IMR-90 (cell line): ENCODE data around the gene ZMYND10. TPM values are rescaled to one million over a fixed set of nuclear protein-coding genes. Genes with fewer than 3 reads are reported as not detected.
A peak's percentile ranks its signal among the peaks of the same experiment; 100 is the strongest.

Experiments used
- ATAC-seq: fragments of 200-7000 bp; cut with Tn5 transposase; 2 replicates; pipeline ENCODE4 v1.9.1; 2020; ENCODE audit warnings: low read depth, mild to moderate bottlenecking, moderate library complexity
- BruUV-seq: library from RNA; stranded (reverse); fragments of 400-500 nt; replicated peaks from 2 replicates; lab custom pipeline; 2021; lab: Mats Ljungman, UMichigan
- CTCF ChIA-PET: fragments of 300-600 bp; formaldehyde crosslinking; extraction: SDS; loops from one replicate; lab custom pipeline; 2021; ENCODE audit warnings: antibody characterized with exemption; lab: Yijun Ruan, JAX
- POLR2A ChIA-PET: fragments of 300-600 bp; sonication (Branson Sonifier 250); formaldehyde crosslinking; loops from one replicate; lab custom pipeline; 2022; ENCODE audit warnings: antibody characterized with exemption; ENCODE audit not compliant: unreplicated experiment; lab: Charles Lee
- DNase-seq: peaks from one replicate; pipeline ENCODE4 v3.0.0; 2013
- H2AFZ ChIP-seq: replicated peaks from 2 replicates; pipeline ENCODE3; 2013; ENCODE audit warnings: low read length, mild to moderate bottlenecking; ENCODE audit not compliant: poor library complexity
- H2AK5ac ChIP-seq: 2 replicates; pipeline ENCODE4 v1.6.1; 2013; ENCODE audit warnings: low read depth, low read length, inconsistent platforms
- H2AK9ac ChIP-seq: replicated peaks from 2 replicates; pipeline ENCODE3; 2013; ENCODE audit warnings: mild to moderate bottlenecking, low read depth, low read length, moderate library complexity; ENCODE audit not compliant: poor library complexity
- H2BK120ac ChIP-seq: 2 replicates; pipeline ENCODE4 v1.6.1; 2013; ENCODE audit warnings: low read depth, low read length, inconsistent platforms
- H2BK15ac ChIP-seq: 3 replicates; pipeline ENCODE4 v1.6.1; 2013; ENCODE audit warnings: low read depth, low read length, inconsistent platforms
- H2BK20ac ChIP-seq: 2 replicates; pipeline ENCODE4 v1.6.1; 2013; ENCODE audit warnings: low read depth, mild to moderate bottlenecking, inconsistent platforms, low read length, moderate library complexity
- H2BK5ac ChIP-seq: 2 replicates; pipeline ENCODE4 v1.6.1; 2013; ENCODE audit warnings: mild to moderate bottlenecking, low read depth, low read length, inconsistent platforms; ENCODE audit not compliant: poor library complexity, severe bottlenecking
- H3K14ac ChIP-seq: replicated peaks from 2 replicates; pipeline ENCODE4 v1.6.1; 2013; ENCODE audit warnings: low read depth, low read length, inconsistent platforms
- H3K18ac ChIP-seq: 2 replicates; pipeline ENCODE4 v1.6.1; 2013; ENCODE audit warnings: low read depth, low read length, control low read depth
- H3K23ac ChIP-seq: 2 replicates; pipeline ENCODE4 v1.6.1; 2013; ENCODE audit warnings: low read depth, low read length, inconsistent platforms
- H3K27ac ChIP-seq: 2 replicates; pipeline ENCODE4 v1.5.1; 2013; ENCODE audit warnings: mild to moderate bottlenecking, control low read depth, low read length; ENCODE audit not compliant: insufficient read depth
- H3K27me3 ChIP-seq: 2 replicates; pipeline ENCODE4 v1.6.1; 2013; ENCODE audit warnings: low read length; ENCODE audit not compliant: control insufficient read depth, insufficient read depth
- H3K36me3 ChIP-seq: 2 replicates; pipeline ENCODE4 v1.6.1; 2013; ENCODE audit warnings: low read length, mixed read lengths; ENCODE audit not compliant: control insufficient read depth, insufficient read depth
- H3K4ac ChIP-seq: 2 replicates; pipeline ENCODE4 v1.6.1; 2013; ENCODE audit warnings: low read depth, low read length, inconsistent platforms
- H3K4me1 ChIP-seq: 2 replicates; pipeline ENCODE4 v1.6.1; 2013; ENCODE audit warnings: low read length, mixed read lengths; ENCODE audit not compliant: control insufficient read depth, insufficient read depth
- H3K4me2 ChIP-seq: 2 replicates; pipeline ENCODE4 v1.6.1; 2013; ENCODE audit warnings: low read depth, mild to moderate bottlenecking, control low read depth, low read length, moderate library complexity
- H3K4me3 ChIP-seq: 2 replicates; pipeline ENCODE4 v1.5.1; 2013; ENCODE audit warnings: low read depth, mild to moderate bottlenecking, control low read depth, low read length, moderate library complexity; ENCODE audit not compliant: insufficient read depth
- H3K56ac ChIP-seq: 2 replicates; pipeline ENCODE4 v1.6.1; 2013; ENCODE audit warnings: low read length, inconsistent platforms; ENCODE audit not compliant: insufficient read depth; ENCODE audit errors: extremely low read depth
- H3K79me1 ChIP-seq, 2 experiments: 2 replicates each; pipeline ENCODE4 v1.6.1; 2013; ENCODE audit warnings: low read length in 2 of 2, inconsistent platforms in 1 of 2, low read depth in 1 of 2
- H3K9ac ChIP-seq: 2 replicates; pipeline ENCODE4 v1.6.1; 2013; ENCODE audit warnings: low read depth, low read length, control low read depth
- H3K9me1 ChIP-seq: 2 replicates; pipeline ENCODE4 v1.6.1; 2013; ENCODE audit warnings: low read length, inconsistent platforms; ENCODE audit not compliant: insufficient read depth
- H3K9me3 ChIP-seq: 2 replicates; pipeline ENCODE4 v1.6.1; 2013; ENCODE audit warnings: low read length; ENCODE audit not compliant: control insufficient read depth, insufficient read depth
- H4K20me1 ChIP-seq: 2 replicates; pipeline ENCODE4 v1.6.1; 2013; ENCODE audit warnings: low read length, inconsistent platforms; ENCODE audit not compliant: insufficient read depth
- H4K5ac ChIP-seq: 2 replicates; pipeline ENCODE4 v1.6.1; 2013; ENCODE audit warnings: mild to moderate bottlenecking, low read depth, low read length, control low read depth
- H4K8ac ChIP-seq, 2 experiments: 2 replicates each; pipeline ENCODE4 v1.6.1; 2013; ENCODE audit warnings: low read depth in 2 of 2, low read length in 2 of 2, control low read depth in 1 of 2, inconsistent platforms in 1 of 2
- H4K91ac ChIP-seq: 2 replicates; pipeline ENCODE4 v1.6.1; 2013; ENCODE audit warnings: low read depth, low read length, inconsistent platforms; ENCODE audit not compliant: insufficient read depth
- BHLHE40 ChIP-seq: fragments of 150-350 bp; IDR thresholded peaks from 2 replicates; pipeline ENCODE4 v1.6.1; 2016; ENCODE audit warnings: mild to moderate bottlenecking, low read depth, low read length
- CEBPB ChIP-seq: IDR thresholded peaks from 2 replicates; pipeline ENCODE4 v1.6.1; 2012; ENCODE audit warnings: low read depth, low read length, improper control_type of control experiment
- CHD1 ChIP-seq: IDR thresholded peaks from 2 replicates; pipeline ENCODE4 v1.6.1; 2012; ENCODE audit warnings: low read depth, low read length, improper control_type of control experiment
- FOS ChIP-seq: fragments of 150-350 bp; IDR thresholded peaks from 2 replicates; pipeline ENCODE4 v1.6.1; 2016; ENCODE audit warnings: low read depth, low read length
- MAFK ChIP-seq: IDR thresholded peaks from 2 replicates; pipeline ENCODE4 v1.6.1; 2012; ENCODE audit warnings: low read depth, low read length, improper control_type of control experiment
- MAZ ChIP-seq: IDR thresholded peaks from 2 replicates; pipeline ENCODE4 v1.6.1; 2012; ENCODE audit warnings: low read depth, mild to moderate bottlenecking, low read length, improper control_type of control experiment, moderate library complexity, borderline replicate concordance
- MXI1 ChIP-seq: IDR thresholded peaks from 2 replicates; pipeline ENCODE4 v1.6.1; 2012; ENCODE audit warnings: low read depth, mild to moderate bottlenecking, low read length, moderate library complexity, borderline replicate concordance
- POLR2A ChIP-seq: IDR thresholded peaks from 2 replicates; pipeline ENCODE4 v1.6.1; 2012; ENCODE audit warnings: mild to moderate bottlenecking, low read depth, low read length
- RAD21 ChIP-seq: IDR thresholded peaks from 2 replicates; pipeline ENCODE4 v1.6.1; 2012; ENCODE audit warnings: low read length, improper control_type of control experiment
- RFX5 ChIP-seq: IDR thresholded peaks from 2 replicates; pipeline ENCODE4 v1.8.0; 2012; ENCODE audit warnings: low read depth, mild to moderate bottlenecking, low read length, moderate library complexity
- SMC3 ChIP-seq: fragments of 150-350 bp; IDR thresholded peaks from 2 replicates; pipeline ENCODE4 v1.6.1; 2016; ENCODE audit warnings: low read depth, mild to moderate bottlenecking, antibody characterized with exemption, low read length, moderate library complexity
- WGBS, 2 experiments: methylation state at CpG; one replicate each; pipeline versions ENCODE4 v1.1.5 to v1.1.7; 2013; ENCODE audit warnings: missing lambda C conversion rate in 2 of 2; ENCODE audit not compliant: insufficient read length in 1 of 2; ENCODE audit errors: extremely low coverage in 2 of 2; 5-methylcytosine and 5-hydroxymethylcytosine counted together
- dilution Hi-C: fragments of 300-500 bp; cut with HindIII; formaldehyde crosslinking; loops from one replicate; pipeline ENCODE4 v1.14.3; 2018; ENCODE audit warnings: low sequenced_read_pairs; ENCODE audit not compliant: unreplicated experiment
- in situ Hi-C: fragments of 300-500 bp; cut with MboI; formaldehyde crosslinking; loops from 3 replicates; pipeline ENCODE4 v1.14.3; 2019; ENCODE audit warnings: low sequenced_read_pairs, inconsistent platforms, mixed read lengths
- intact Hi-C: fragments of 100-400 bp; cut with micrococcal nuclease; formaldehyde crosslinking; loops from 2 replicates; pipeline ENCODE4 v1.10.0; 2022
- polyA plus RNA-seq, 3 experiments: library from polyadenylated mRNA; depleted of rRNA; stranded (reverse); fragments of >200 nt; gene quantifications; 2 replicates each; pipeline ENCODE4 v1.2.3, GENCODE V29; 2012; ENCODE audit warnings: low replicate concordance in 1 of 3
- total RNA-seq: library from RNA; depleted of rRNA; stranded (reverse); fragments of >200 nt; gene quantifications from 2 replicates; pipeline ENCODE4 v1.2.3, GENCODE V29; 2012
- TF ChIP-seq, protein P1 (sequence below): fragments of 150-350 bp; IDR thresholded peaks from 2 replicates; pipeline ENCODE4 v1.6.1; 2017; ENCODE audit warnings: mild to moderate bottlenecking, antibody characterized with exemption, low read length, low read depth
- TF ChIP-seq, protein P2 (sequence below): conservative IDR thresholded peaks from 2 replicates; pipeline ENCODE4 v1.5.1; 2012; ENCODE audit warnings: mild to moderate bottlenecking, low read depth, low read length, improper control_type of control experiment
- TF ChIP-seq, protein P3 (sequence below): fragments of 150-350 bp; IDR thresholded peaks from 2 replicates; pipeline ENCODE4 v1.6.1; 2016; ENCODE audit warnings: low read depth, mild to moderate bottlenecking, low read length, moderate library complexity, borderline replicate concordance

ZMYND10 gene
- total and polyA plus RNA-seq, 2 of the 4 experiments (the other 2 are of a cell fraction) = 1.1 to 1.4 TPM

DNA sequence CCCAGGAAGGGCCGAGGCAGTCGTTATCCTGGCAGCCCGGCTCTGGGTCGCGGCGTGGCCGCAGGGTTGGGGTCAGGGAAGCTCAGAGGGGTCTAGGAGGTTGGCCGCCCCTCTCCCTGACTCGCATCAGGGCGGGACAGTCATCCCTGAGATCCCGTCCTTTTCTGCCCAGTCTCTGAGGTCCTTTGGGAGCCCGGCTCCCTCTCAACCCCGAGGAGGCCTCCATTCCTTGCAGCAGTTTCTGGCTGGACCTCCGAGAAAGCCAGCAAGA is 23.5 kb downstream of the ZMYND10 start:
- Histone ChIP-seq H4K20me1 (peaks cover 8% of the 10 kb centered on the region; the same call in 1 of the 2 replicates), H3K79me1 (peaks cover 31 to 57% of the 10 kb centered on the region in 2 experiments), H2AK9ac (peak overlapping the region; percentile 93), H3K4me3 (peak overlapping the region; percentile 58), H2BK20ac (no peak overlapping the region), H3K56ac (no peak overlapping the region), H3K27ac (peak overlapping the region; percentile 98), H3K4me1 (peaks cover 25% of the 10 kb centered on the region), H3K14ac (no peak overlapping the region), H2BK120ac (no peak overlapping the region), H4K8ac (peak overlapping the region; percentile 87 to 96; a peak in 2 of 4 replicates), H2BK15ac (no peak overlapping the region), H3K9ac (peak overlapping the region; percentile 16), H3K36me3 (peaks cover 31% of the 10 kb centered on the region), H3K4me2 (peak overlapping the region; percentile 67), H3K27me3 (no peaks in the 10 kb centered on the region), H2AK5ac (peak overlapping the region; percentile 87; the same call in 1 of the 2 replicates), H3K23ac (peak overlapping the region; percentile 35; the same call in 1 of the 2 replicates), H3K4ac (peak overlapping the region; percentile 66), H3K18ac (no peak overlapping the region), H3K9me3 (no peaks in the 10 kb centered on the region), H4K5ac (peak overlapping the region; percentile 95), H2AFZ (peak overlapping the region; percentile 95), H2BK5ac (peak overlapping the region; percentile 53), H4K91ac (peak overlapping the region; percentile 58; the same call in 1 of the 2 replicates), H3K9me1 (peaks cover 12% of the 10 kb centered on the region)
- dilution Hi-C loops (no loop called here), intact Hi-C loops (loop anchor here (5.0 kb wide), 1 partner anchor 60 kb away; no protein-coding TSS in a partner anchor), in situ Hi-C loops (no loop called here)
- no TSS peak for BruUV-seq
- POLR2A ChIA-PET = no interaction called here
- ATAC-seq (no peak), DNase-seq (no peak)
- WGBS, 2 experiments = 31% methylated on average over 4 of the region's 14 CpGs; no CpG with 5 or more reads in 1 of the 2 experiments
- CTCF ChIA-PET = no interaction called here
- TF ChIP-seq, protein P1, sequence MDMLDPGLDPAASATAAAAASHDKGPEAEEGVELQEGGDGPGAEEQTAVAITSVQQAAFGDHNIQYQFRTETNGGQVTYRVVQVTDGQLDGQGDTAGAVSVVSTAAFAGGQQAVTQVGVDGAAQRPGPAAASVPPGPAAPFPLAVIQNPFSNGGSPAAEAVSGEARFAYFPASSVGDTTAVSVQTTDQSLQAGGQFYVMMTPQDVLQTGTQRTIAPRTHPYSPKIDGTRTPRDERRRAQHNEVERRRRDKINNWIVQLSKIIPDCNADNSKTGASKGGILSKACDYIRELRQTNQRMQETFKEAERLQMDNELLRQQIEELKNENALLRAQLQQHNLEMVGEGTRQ = no peak
- TF ChIP-seq CHD1 (no peak), MXI1 (no peak), MAFK (no peak), BHLHE40 (no peak), MAZ (no peak), POLR2A (no peak), RAD21 (no peak), CEBPB (no peak), FOS (no peak), SMC3 (no peak), RFX5 (no peak)
- TF ChIP-seq, protein P2, sequence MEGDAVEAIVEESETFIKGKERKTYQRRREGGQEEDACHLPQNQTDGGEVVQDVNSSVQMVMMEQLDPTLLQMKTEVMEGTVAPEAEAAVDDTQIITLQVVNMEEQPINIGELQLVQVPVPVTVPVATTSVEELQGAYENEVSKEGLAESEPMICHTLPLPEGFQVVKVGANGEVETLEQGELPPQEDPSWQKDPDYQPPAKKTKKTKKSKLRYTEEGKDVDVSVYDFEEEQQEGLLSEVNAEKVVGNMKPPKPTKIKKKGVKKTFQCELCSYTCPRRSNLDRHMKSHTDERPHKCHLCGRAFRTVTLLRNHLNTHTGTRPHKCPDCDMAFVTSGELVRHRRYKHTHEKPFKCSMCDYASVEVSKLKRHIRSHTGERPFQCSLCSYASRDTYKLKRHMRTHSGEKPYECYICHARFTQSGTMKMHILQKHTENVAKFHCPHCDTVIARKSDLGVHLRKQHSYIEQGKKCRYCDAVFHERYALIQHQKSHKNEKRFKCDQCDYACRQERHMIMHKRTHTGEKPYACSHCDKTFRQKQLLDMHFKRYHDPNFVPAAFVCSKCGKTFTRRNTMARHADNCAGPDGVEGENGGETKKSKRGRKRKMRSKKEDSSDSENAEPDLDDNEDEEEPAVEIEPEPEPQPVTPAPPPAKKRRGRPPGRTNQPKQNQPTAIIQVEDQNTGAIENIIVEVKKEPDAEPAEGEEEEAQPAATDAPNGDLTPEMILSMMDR = no peak
- TF ChIP-seq, protein P3, sequence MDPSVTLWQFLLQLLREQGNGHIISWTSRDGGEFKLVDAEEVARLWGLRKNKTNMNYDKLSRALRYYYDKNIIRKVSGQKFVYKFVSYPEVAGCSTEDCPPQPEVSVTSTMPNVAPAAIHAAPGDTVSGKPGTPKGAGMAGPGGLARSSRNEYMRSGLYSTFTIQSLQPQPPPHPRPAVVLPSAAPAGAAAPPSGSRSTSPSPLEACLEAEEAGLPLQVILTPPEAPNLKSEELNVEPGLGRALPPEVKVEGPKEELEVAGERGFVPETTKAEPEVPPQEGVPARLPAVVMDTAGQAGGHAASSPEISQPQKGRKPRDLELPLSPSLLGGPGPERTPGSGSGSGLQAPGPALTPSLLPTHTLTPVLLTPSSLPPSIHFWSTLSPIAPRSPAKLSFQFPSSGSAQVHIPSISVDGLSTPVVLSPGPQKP = no peak
